Activated CD4-positive, CD25-positive, alpha-beta regulatory T cell treated with anti-CD3 and anti-CD28 coated beads, Interleukin-2, amount 50 U/mL, for 16 hours (primary cell): ENCODE data around the gene SDHAF1.
A peak's percentile ranks its signal among the peaks of the same experiment; 100 is the strongest.
"Not testable (repeated sequence)": the region's sequence is repeated elsewhere in the genome, so short reads cannot be mapped to it uniquely, and the experiment has no call there.

Experiments
- DNase-seq: peaks from one replicate; pipeline ENCODE4 v3.0.0-alpha.2; 2020; ENCODE audit warnings: low read depth, low spot score

SDHAF1 gene

DNA sequence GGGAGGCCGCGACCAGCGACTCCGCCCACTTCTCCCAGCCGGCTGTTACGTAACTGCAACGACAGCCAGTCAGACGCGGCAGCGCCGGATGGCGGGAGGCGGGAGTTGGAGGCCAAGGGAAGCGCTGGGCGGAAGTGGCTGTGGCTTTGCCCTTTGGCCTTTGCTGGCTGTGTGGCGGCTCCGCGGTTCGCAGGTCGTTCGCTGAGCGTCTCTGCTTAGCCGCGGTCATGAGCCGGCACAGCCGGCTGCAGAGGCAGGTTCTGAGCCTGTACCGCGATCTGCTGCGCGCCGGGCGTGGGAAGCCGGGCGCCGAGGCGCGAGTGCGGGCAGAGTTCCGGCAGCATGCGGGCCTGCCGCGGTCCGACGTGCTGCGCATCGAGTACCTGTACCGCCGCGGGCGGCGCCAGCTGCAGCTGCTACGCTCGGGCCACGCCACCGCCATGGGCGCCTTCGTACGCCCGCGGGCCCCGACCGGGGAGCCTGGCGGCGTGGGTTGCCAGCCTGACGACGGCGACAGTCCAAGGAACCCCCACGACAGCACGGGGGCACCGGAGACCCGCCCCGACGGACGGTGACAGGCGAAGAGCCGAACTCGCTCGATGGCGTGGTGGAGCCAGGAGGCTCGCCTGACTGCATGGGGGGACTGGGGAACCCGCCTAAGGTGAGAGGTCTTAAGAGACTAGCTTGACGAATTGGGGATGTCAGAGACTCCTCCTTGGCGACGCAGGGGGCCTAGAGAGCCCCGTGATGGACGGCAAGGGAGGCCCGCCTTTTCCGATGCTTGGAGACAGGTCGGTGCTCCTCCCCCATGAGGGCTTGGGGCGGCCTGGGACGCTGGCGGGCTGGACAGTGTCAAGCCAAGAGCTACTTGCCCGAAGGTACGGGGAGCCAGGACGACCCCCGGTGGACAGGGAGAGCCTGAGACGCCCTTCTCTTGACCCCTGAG, at the start of gene SDHAF1:
SDHAF1 (plus strand) TSS at position 141 of the 946 bp plus-strand sequence; CDS start at position 228, 87 bp downstream.
- DNase-seq: peak; percentile 87

DNA sequence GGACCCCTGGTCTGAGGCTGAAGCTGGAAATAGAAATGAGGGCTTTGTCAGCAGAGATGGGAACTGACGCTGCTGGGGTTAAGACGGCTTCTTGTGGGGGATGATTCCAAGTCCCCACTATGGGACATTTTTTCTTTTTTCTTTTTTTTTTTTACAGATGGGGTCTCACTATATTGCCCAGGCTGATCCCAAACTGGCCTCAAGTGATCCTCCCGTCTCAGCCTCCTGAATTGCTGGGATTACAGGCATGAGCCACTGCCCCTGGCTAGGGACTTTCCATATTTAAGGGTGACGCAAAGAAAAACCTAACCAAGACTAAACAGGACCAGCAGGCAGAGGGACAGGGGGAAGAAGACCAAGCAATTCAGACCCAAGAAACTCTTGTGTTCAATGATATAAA, 48.8 kb upstream of the SDHAF1 start:
- no peak for DNase-seq

DNA sequence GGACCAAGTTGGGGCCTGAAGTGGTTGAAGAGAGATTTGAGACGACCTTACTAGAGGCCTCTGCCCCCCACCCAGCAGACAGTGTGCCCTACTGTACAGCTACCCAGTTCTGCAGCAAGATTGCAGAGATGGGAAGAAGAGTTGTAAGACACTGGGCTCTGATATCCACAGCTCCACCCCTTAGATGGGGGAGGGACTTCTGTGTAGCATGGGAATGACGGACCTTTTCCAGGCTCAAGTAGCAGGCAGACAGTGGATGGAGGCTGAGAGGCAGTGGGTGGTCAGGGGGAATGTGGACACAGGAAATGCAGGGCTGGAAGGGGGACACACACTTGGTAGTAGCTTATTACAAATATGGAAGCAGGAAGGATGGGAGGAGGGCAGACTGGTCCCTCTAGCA, 45.9 kb upstream of the SDHAF1 start:
- DNase-seq: no peak

DNA sequence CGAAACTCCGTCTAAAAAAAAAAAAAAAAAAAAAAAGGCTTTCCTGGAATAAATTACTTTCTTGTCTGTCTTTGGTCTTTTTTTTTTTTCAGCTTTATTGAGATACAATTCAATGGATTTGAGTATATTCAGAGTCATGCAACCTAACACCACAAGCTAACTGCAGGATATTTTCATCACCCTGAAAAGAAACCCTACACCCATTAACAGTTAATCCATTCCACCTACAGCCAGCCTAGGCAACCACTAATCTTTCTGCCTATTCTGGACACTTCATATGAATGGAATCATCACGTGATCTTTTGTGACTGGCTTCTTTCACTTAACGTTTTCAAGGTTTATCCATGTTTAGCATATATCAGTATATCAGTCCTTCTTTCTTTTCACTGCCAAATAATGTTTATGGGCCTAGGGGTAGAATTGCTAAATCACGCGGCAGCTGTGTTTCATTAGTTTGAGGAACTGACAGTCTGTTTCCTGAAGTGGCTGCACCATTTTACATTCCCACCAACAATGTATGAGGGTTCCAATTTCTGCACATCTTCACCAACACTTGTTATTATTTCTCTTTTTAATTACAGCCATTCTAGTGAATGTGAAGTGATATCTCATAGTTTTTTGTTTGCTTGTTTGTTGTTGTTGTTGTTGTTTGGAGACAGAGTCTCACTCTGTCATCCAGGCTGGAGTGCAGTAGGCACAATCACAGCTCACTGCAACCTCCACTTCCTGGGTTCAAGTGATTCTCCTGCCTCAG, 38.9 kb upstream of the SDHAF1 start:
- no peak for DNase-seq

DNA sequence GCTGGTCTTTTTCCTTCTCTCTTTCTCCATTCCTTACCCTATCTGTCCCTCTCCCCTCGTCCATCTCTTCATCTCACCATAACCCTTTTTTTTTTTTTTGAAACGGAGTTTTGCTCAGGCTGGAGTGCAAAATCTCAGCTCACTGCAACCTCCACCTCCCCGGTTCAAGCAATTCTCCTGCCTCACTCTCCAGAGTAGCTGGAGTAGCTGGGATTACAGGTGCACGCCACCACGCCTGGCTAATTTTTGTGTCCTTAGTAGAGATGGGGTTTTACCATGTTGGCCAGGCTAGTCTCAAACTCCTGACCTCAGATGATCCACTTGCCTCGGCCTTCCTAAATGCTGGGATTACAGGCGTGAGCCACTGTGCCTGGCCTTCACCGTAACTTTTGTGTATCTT, 37.6 kb upstream of the SDHAF1 start:
- DNase-seq: not testable (repeated sequence)

DNA sequence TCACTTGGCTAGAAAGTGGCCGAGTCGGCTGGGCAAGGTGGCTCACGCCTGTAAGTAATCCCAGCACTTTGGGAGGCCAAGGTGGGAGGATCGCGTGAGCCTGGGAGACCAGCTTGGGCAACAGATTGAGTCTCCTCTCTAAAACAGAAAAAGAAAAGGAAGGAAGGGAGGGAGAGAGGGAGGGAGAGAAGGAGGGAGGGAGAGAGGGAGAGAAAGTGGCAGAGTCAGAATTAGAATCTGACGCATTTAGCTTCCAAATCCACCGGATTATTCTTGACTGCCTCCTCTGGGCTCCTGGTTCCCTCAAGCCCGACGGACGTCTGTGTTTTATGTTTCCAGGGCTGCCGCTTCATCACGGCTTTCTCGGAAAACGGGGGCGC, 36.3 kb upstream of the SDHAF1 start:
- no peak for DNase-seq

DNA sequence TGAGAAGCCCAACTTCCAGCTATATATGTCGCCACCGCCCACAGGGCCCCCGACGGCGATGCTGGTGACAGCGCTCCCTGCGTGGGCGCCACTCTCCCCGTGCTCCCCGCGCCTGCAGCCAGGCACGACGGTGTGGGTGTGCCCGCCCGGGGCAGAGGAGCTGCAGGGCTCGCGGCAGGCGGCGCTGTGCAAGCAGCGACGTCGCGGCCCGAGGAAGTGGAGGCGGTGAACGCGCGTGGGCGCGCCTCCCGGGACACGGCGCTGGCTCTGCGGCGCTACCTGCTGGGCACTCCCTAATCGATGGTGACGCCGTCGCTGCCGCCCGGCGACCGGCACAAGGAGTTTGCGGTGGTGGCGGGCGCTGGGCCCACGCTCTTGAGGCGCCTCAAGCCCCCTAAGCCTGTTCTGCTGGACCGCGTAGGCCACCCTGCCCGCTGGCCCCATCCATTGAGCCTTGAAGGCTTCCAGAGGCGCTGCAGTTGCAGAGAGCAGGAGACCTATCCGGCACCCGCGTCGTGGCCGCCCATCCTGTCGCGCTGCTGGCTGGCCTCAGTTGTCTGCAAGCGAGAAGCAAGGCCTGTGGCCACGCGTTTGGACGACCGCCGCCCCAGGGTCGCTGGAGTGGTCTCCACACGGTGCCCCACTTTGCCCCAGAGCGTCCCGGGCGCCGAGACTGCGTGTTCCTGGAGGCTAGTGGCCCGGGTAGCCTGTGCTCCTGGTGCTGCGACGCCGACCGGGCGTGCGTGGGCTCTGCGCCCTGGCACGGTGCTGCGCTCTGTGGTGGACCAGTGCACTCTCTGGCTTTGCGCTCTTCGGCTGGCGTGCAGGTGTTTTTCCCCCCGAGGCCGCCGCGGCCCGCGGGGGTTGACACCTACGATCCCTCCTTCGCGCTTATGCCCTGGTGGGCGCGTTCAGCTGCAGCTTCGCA, 35.7 kb upstream of the SDHAF1 start:
- DNase-seq: peak; percentile 67

DNA sequence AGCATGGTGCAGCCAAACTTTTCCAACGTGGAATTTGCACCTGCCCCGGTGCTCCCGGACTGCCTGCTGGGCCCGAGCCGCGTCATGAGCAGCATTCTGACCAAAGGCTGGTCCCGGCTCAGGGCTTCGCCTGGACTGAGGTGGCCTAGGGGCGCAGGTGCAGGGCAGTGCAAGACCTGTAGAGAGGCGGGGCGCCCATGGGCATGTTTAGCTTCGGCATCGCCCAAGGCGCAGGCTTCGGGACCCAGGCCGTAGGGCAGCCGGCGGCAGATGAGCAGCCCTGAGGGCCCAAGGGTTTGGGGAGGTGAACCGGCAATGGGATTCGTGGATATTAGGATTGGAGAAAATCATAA, 35.0 kb upstream of the SDHAF1 start:
- no peak for DNase-seq

DNA sequence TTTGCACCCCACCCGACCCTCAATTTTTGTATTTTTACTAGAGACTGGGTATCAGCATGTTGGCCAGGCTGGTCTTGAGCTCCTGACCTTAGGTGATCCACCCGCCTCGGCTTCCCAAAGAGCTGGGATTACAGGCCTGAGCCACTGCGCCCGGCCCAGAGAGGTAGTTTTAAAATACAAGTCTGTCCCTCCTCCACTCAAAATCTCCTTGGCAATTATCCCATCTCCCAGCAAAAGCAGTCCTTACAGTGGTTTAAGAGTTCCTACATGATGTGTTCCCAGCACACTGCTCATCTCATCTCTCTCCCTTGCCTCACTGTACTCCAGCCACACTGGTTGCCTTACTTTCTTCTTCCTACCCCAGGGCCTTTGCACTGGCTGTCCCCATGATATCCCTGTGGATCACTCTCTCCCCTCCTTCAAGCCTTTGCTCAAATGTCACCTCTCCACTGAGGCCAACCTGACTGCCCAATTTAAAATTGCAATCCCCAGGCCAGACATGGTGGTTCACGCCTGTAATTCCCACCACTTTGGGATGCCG, 34.5 kb upstream of the SDHAF1 start:
- DNase-seq: no peak

DNA sequence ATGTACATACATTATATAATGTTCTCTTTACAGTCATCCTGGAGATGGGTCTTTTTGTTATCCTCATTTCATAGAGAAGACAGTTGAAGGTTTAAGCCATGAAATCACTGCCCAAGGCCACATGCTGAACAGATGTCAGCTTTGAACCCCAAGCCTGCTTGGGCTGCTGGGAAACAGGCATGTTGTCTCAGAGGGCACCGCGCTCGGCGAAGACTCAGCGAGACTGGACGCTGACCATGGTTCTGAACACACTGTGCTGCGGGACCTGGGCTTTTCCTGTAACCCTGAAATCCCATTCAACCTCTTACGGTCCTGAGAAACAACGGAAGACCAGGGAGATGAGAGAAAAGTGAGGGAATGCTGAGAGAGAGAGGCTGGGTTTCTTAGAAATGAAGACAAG, 31.5 kb upstream of the SDHAF1 start:
- no peak for DNase-seq

- no peak for DNase-seq
These were observed 28.2 kb upstream of the SDHAF1 start for GRCh38 chr19:35966771-35967170.

DNA sequence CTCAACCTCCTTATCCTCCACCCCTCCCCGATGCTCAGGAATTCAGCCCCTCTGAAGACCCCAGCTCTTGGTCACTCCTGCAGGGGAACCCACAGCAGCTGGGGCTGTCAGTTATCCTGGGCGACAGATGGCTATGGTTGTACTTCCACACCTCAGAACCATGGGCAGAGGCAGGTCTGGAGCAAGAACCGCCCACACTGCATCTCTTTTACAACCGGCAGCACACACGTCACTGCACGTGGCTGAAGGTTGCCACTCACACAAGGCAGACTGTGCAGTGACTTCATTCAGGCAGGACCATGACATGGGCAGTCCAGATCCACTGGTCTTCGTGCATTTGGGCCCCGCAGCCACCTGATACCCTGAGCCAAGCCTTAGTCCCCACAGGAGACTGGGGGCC, 21.5 kb upstream of the SDHAF1 start:
- DNase-seq: no peak

DNA sequence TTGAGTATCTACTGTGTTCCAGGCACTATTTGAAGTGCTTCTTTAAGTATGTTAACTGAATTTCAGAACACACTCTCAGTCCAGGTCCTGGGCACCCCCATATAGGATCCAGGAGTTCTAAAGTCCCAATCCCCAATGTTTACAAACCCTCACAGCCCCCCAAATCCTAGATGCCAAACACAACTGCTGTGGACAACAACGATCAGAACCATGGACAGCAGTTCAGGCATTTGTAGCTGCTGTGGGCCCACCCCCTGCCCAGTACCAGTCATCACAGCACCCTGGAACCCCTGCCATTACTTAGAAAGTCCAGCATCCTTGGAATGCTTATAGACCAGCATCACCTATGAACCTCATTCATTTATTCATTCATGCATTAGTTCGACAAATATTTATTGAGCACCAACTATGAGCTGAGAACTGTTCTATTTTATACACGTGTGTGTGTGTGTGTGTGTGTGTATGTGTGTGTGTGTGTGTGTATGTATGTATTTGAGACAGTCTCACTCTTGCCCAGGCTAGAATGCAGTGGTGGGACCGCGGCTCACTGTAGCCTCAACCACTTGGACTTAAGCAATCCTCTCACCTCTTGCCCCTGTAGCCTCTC, 19.3 kb upstream of the SDHAF1 start:
- DNase-seq: no peak

DNA sequence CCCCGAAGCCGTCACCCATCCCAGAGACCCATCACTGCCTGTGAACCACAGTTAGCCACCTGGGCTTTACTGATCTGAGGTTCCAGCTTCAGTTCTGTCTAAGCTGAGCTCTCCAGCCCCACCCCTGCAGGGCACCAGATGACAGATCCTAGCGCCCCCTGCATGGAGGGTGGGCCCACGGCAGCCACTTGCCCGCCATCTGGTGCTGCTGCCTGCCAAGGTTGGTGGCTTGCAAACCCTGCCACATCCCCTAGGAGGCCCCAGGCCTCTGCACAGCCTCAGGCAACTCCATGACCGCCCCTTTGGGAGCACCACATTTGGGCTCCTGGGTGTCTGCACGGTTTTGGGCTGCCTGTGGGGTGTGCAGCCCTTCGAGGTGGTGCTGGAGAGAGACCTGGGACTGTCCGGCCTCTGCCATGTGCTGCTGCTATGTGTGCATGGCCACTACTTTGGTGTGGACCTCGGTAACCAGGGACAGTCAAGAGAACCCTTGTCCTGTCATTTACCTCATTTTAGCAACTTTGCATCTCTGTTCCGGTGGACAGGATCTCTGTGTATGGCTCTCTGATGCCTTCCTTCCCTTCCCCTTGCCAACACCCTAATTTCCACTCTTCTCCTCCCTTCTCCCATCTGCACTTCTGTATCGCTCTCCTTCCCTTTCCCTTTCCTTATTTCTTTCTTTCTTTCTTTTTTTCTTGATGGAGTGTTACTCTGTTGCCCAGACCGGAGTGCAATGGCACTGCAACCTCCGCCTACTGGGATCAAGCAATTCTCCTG, 17.4 kb upstream of the SDHAF1 start:
- no peak for DNase-seq

DNA sequence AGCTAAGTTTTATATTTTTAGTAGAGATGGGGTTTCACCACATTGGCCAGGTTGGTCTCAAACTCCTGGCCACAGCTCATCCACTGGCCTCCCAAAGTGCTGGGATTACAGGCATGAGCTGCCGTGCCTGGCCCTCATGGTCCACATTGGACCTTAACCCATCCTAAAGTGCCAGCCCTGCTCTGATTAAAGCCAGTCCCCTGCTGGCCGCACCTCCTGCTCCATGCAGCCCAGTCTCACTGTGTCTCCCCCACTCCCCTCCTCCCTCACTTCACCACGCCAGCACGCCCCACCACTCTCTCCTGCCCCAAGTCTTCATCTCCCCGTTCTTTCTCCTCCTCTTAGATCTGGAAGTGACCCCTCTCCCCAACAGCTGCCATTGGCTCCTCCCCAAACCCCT, 16.7 kb upstream of the SDHAF1 start:
- no peak for DNase-seq

DNA sequence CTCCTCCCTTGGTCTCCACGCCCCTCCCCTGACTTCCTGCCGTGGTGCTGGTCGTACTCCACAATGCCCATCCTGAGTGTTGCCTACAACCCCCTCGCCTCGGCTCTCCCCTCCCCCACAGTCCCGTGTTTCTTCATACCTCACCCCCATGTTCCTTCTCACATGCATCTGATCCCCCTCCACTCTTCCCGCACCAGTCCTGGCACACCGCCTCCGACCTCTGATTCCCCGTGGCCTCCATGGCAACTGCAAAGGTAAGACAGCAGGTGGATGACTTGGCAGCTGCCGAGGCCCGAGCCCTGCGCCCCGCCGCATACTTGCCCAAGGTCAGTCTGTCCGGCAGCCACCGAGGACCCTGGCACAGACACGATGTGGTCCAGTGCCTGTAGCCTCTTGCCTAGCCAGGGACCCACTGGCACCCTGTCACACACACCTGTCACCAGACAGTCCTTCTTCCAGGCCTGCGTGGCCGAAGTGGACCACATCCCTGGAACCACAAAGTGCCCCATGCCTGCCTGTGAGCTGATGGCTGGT, 16.1 kb upstream of the SDHAF1 start:
- no peak for DNase-seq

GRCh38 chr19:35980997-35981396, 14.0 kb upstream of the SDHAF1 start:
- DNase-seq: not testable (repeated sequence)

DNA sequence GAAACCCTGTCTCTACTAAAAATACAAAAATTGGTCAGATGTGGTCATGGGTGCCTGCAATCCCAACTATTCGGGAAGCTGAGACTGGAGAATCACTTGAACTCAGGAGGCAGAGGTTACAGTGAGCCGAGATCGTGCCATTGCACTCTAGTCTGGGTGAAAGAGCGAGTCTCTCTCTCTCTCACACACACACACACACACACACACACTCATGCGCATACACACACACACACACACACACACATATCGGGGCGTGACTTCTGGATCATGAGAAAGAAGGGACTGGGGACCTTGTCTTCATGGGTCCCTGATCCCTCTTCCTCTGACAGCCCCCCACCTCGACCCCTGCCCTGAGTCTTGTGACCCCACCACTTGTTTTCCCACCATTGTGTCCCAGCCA, 11.8 kb upstream of the SDHAF1 start:
- no peak for DNase-seq

DNA sequence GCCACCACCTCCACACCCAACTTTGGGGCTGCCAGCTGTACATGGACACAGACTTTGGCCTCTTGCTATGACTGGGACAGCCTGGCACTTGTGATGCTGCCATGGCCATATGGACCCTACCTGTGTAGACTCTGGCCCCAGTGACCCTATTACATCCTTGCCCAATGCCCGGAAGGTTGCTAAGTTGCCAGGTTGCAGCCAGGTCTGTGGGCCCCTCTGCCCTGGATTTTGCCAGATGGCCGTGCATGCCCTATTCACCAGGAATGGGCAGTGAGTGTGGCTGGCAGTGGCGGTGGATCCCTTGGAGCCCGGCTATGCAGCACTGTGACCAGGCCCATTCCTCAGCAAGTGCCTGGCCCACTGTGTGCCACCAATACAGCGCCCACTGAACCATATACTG, 8.9 kb upstream of the SDHAF1 start:
- DNase-seq: no peak
